ENCODE data around the gene TTLL11.

DNA sequence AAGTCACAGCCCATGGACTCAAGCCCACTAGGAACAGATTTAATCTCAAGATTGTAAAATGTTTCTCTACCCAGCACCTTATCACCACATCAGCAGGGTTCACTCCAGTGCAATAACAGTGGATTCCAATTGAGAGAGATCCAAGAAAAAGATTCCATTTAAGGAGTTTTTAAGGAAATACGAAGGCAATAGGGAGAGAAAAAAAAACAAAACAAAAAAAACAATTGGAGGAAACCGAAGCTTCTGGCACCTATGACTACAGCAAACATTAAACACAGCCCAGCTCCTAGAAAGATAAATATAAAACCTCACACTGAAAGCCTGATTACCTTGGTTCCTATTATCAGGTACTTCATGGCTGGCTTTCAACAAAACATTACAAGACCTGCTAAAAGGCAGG is 249.0 kb downstream of the TTLL11 start:
- TF ChIP-seq GATA3 (IDR thresholded peaks at IDR 0.05; ENCODE audit: low read depth, low read length) (no peak), GATA2 (IDR thresholded peaks at IDR 0.05; ENCODE audit: low read depth, low read length) (no peak; the same call in 1 of the 2 replicates)

Measured in SH-SY5Y (cell line).